NB4 (cell line): ENCODE measurements around the gene ADAM23.

Experiments used
- DNase-seq: peaks from one replicate; pipeline ENCODE4 v3.0.0; 2010; ENCODE audit warnings: low read depth
- H3K4me3 ChIP-seq: one replicate; pipeline ENCODE4 v1.5.1; 2011; ENCODE audit warnings: mild to moderate bottlenecking, low read depth, low read length, moderate library complexity
- MYC ChIP-seq: IDR thresholded peaks from 2 replicates; pipeline ENCODE4 v1.6.1; 2011; ENCODE audit warnings: low read depth, low read length
- POLR2A ChIP-seq: IDR thresholded peaks from 2 replicates; pipeline ENCODE4 v1.6.1; 2011; ENCODE audit warnings: mild to moderate bottlenecking; ENCODE audit not compliant: insufficient read length; ENCODE audit errors: extremely low read depth
- TF ChIP-seq, protein P1 (sequence below): IDR thresholded peaks from 2 replicates; pipeline ENCODE4 v1.6.1; 2011; ENCODE audit warnings: low read depth, low read length
- TF ChIP-seq, protein P2 (sequence below): IDR thresholded peaks from one replicate; pipeline ENCODE4 v1.5.1; 2012; ENCODE audit warnings: low read depth, low read length

The ADAM23 gene

GRCh38 chr2:206424134-206424533, 19.2 kb upstream of the ADAM23 start:
- no peak for DNase-seq
- TF ChIP-seq, protein P1, sequence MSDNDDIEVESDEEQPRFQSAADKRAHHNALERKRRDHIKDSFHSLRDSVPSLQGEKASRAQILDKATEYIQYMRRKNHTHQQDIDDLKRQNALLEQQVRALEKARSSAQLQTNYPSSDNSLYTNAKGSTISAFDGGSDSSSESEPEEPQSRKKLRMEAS = no peak
- TF ChIP-seq POLR2A (no peak), MYC (no peak)
- TF ChIP-seq, protein P2, sequence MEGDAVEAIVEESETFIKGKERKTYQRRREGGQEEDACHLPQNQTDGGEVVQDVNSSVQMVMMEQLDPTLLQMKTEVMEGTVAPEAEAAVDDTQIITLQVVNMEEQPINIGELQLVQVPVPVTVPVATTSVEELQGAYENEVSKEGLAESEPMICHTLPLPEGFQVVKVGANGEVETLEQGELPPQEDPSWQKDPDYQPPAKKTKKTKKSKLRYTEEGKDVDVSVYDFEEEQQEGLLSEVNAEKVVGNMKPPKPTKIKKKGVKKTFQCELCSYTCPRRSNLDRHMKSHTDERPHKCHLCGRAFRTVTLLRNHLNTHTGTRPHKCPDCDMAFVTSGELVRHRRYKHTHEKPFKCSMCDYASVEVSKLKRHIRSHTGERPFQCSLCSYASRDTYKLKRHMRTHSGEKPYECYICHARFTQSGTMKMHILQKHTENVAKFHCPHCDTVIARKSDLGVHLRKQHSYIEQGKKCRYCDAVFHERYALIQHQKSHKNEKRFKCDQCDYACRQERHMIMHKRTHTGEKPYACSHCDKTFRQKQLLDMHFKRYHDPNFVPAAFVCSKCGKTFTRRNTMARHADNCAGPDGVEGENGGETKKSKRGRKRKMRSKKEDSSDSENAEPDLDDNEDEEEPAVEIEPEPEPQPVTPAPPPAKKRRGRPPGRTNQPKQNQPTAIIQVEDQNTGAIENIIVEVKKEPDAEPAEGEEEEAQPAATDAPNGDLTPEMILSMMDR = no peak
- no peak overlapping the region for H3K4me3 ChIP-seq

- DNase-seq = no peak
- TF ChIP-seq, protein P1 = no peak
- TF ChIP-seq POLR2A (no peak), MYC (no peak)
- TF ChIP-seq, protein P2 = no peak
- no peak overlapping the region for H3K4me3 ChIP-seq
These were observed 14.5 kb upstream of the ADAM23 start for GRCh38 chr2:206428783-206429182.

DNA sequence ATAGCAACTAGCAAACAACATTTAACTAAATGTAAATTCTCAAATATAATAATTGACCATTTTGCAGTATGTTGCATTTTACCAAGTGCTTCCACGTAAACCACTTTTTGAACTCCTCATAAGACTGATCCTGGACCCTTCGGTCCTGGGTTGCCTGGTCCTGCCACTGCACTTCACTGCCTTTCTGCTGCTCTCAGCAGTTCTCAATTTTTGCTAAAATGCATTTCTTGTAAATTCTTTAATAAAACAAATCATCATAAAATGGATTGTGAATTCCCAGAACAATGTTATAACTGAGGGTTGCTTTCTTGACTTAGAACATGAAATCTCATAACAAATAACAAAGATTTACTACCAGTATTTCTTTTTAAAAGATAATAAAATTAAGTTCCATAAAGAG, 12.9 kb upstream of the ADAM23 start:
- H3K4me3 ChIP-seq = no peak overlapping the region
- no peak for DNase-seq
- TF ChIP-seq, protein P2 = no peak
- TF ChIP-seq, protein P1 = no peak
- no peak for TF ChIP-seq POLR2A
- no peak for TF ChIP-seq MYC

- TF ChIP-seq, protein P1 = no peak
- TF ChIP-seq MYC = no peak
- no peak for TF ChIP-seq POLR2A
- TF ChIP-seq, protein P2 = no peak
- H3K4me3 ChIP-seq = no peak overlapping the region
- no peak for DNase-seq
These were observed 11.9 kb upstream of the ADAM23 start for GRCh38 chr2:206431439-206431838.

DNA sequence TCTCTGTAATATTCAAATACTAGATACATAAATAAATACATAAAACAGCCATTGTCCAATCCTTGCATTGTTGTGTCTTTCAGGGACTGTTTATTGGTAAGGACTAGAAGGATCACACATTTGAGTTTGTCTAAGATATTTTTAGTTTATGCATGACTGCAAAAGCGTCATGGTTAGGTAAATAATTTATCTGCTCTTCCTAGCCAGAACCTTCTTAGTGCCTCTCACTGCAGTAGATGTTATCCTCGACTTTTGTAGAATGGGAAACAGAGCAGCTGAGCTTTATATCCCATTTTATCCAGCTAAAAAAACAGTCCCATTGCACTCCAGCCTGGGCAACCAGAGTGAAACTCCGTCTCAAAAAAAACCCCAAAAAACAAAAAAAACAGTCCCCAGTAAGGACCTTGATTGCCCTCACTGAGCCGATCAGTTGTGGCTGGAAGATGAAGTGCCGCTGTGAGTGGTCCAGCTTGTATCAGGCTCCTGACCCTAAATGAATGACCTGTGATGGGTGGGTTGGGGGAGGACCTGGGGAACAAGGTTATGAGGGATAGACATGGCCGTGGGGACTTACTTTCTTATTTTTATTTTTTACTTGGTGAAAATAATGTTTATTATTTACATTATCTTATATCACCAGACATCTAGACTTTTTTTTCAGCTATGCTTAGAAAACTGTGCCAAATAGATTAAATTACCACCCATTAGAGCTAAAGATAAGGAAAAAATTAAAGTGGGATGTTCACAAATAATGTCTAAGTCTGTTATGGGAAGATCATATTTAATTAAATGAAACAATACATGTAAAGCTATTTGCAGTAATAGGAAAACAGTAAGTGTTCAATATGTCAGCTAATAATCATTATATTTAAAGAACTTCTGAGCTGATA, 10.9 kb upstream of the ADAM23 start:
- no peak for DNase-seq
- TF ChIP-seq MYC (no peak), POLR2A (no peak)
- TF ChIP-seq, protein P1 = no peak
- TF ChIP-seq, protein P2 = no peak
- no peak overlapping the region for H3K4me3 ChIP-seq
